ENCODE measurements around the gene BABAM2. TPM values are rescaled to one million over a fixed set of nuclear protein-coding genes. Genes with fewer than 3 reads are reported as not detected.

Gene BABAM2
- total and polyA plus RNA-seq, 2 experiments from 2014 or later = 17.8 to 21.5 TPM

DNA sequence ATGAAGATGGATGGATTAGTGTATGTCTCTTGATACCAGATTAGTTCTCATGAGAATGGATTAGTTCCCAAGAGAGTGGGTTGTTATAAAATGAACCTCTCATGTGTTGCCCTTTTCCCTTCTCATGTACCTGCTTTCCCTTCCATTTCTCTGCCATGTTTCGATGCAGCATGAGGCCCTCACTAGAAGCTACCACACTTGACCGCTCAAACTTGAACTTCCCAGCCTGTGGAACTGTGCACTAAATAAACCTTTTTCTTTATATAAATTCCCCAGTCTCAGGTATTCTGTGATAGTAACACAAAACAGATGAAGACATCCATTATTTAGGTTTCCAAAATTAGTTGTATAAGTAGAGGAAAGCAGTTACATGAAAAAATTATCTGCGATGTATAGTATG, 73.5 kb downstream of the BABAM2 start:
- Mint-ChIP-seq H3K27me3 (ENCODE audit: insufficient read depth, low read depth, poor library complexity) (peaks cover 2% of the 10 kb centered on the region), H3K9me3 (peaks cover 19% of the 10 kb centered on the region), H3K4me1 (no peaks in the 10 kb centered on the region), H3K27ac (no peak overlapping the region), H3K4me3 (no peak overlapping the region), H3K36me3 (ENCODE audit: low read depth) (peaks cover 14% of the 10 kb centered on the region)
- TF ChIP-seq POLR2AphosphoS5 (IDR thresholded peaks at IDR 0.05; ENCODE audit: low read depth) = no peak
- TF ChIP-seq, protein P1, sequence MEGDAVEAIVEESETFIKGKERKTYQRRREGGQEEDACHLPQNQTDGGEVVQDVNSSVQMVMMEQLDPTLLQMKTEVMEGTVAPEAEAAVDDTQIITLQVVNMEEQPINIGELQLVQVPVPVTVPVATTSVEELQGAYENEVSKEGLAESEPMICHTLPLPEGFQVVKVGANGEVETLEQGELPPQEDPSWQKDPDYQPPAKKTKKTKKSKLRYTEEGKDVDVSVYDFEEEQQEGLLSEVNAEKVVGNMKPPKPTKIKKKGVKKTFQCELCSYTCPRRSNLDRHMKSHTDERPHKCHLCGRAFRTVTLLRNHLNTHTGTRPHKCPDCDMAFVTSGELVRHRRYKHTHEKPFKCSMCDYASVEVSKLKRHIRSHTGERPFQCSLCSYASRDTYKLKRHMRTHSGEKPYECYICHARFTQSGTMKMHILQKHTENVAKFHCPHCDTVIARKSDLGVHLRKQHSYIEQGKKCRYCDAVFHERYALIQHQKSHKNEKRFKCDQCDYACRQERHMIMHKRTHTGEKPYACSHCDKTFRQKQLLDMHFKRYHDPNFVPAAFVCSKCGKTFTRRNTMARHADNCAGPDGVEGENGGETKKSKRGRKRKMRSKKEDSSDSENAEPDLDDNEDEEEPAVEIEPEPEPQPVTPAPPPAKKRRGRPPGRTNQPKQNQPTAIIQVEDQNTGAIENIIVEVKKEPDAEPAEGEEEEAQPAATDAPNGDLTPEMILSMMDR (conservative IDR thresholded peaks at IDR 0.05; ENCODE audit: low read depth in 2 of 2) = no peak
- TF ChIP-seq NANOG (IDR thresholded peaks at IDR 0.05; ENCODE audit: borderline replicate concordance) = no peak
- TF ChIP-seq ZNF114 (CRISPR knock-in tag; IDR thresholded peaks at IDR 0.05) = no peak
- TF ChIP-seq, protein P2, sequence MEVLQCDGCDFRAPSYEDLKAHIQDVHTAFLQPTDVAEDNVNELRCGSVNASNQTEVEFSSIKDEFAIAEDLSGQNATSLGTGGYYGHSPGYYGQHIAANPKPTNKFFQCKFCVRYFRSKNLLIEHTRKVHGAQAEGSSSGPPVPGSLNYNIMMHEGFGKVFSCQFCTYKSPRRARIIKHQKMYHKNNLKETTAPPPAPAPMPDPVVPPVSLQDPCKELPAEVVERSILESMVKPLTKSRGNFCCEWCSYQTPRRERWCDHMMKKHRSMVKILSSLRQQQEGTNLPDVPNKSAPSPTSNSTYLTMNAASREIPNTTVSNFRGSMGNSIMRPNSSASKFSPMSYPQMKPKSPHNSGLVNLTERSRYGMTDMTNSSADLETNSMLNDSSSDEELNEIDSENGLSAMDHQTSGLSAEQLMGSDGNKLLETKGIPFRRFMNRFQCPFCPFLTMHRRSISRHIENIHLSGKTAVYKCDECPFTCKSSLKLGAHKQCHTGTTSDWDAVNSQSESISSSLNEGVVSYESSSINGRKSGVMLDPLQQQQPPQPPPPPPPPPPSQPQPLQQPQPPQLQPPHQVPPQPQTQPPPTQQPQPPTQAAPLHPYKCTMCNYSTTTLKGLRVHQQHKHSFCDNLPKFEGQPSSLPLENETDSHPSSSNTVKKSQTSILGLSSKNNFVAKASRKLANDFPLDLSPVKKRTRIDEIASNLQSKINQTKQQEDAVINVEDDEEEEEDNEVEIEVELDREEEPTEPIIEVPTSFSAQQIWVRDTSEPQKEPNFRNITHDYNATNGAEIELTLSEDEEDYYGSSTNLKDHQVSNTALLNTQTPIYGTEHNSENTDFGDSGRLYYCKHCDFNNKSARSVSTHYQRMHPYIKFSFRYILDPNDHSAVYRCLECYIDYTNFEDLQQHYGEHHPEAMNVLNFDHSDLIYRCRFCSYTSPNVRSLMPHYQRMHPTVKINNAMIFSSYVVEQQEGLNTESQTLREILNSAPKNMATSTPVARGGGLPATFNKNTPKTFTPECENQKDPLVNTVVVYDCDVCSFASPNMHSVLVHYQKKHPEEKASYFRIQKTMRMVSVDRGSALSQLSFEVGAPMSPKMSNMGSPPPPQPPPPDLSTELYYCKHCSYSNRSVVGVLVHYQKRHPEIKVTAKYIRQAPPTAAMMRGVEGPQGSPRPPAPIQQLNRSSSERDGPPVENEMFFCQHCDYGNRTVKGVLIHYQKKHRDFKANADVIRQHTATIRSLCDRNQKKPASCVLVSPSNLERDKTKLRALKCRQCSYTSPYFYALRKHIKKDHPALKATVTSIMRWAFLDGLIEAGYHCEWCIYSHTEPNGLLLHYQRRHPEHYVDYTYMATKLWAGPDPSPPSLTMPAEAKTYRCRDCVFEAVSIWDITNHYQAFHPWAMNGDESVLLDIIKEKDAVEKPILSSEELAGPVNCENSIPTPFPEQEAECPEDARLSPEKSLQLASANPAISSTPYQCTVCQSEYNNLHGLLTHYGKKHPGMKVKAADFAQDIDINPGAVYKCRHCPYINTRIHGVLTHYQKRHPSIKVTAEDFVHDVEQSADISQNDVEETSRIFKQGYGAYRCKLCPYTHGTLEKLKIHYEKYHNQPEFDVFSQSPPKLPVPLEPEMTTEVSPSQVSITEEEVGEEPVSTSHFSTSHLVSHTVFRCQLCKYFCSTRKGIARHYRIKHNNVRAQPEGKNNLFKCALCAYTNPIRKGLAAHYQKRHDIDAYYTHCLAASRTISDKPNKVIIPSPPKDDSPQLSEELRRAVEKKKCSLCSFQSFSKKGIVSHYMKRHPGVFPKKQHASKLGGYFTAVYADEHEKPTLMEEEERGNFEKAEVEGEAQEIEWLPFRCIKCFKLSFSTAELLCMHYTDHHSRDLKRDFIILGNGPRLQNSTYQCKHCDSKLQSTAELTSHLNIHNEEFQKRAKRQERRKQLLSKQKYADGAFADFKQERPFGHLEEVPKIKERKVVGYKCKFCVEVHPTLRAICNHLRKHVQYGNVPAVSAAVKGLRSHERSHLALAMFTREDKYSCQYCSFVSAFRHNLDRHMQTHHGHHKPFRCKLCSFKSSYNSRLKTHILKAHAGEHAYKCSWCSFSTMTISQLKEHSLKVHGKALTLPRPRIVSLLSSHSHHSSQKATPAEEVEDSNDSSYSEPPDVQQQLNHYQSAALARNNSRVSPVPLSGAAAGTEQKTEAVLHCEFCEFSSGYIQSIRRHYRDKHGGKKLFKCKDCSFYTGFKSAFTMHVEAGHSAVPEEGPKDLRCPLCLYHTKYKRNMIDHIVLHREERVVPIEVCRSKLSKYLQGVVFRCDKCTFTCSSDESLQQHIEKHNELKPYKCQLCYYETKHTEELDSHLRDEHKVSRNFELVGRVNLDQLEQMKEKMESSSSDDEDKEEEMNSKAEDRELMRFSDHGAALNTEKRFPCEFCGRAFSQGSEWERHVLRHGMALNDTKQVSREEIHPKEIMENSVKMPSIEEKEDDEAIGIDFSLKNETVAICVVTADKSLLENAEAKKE (CRISPR knock-in tag; IDR thresholded peaks at IDR 0.05) = no peak
- TF ChIP-seq, protein P3, sequence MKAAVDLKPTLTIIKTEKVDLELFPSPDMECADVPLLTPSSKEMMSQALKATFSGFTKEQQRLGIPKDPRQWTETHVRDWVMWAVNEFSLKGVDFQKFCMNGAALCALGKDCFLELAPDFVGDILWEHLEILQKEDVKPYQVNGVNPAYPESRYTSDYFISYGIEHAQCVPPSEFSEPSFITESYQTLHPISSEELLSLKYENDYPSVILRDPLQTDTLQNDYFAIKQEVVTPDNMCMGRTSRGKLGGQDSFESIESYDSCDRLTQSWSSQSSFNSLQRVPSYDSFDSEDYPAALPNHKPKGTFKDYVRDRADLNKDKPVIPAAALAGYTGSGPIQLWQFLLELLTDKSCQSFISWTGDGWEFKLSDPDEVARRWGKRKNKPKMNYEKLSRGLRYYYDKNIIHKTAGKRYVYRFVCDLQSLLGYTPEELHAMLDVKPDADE (IDR thresholded peaks at IDR 0.05) = no peak
- no peak for TF ChIP-seq STAT1 (IDR thresholded peaks at IDR 0.05; ENCODE audit: unreplicated experiment)
- no peak for TF ChIP-seq EZH2 (IDR thresholded peaks at IDR 0.05; ENCODE audit: low read depth, unreplicated experiment)
- no peak for TF ChIP-seq JUNB (IDR thresholded peaks at IDR 0.05; ENCODE audit: unreplicated experiment)
- TF ChIP-seq, protein P4, sequence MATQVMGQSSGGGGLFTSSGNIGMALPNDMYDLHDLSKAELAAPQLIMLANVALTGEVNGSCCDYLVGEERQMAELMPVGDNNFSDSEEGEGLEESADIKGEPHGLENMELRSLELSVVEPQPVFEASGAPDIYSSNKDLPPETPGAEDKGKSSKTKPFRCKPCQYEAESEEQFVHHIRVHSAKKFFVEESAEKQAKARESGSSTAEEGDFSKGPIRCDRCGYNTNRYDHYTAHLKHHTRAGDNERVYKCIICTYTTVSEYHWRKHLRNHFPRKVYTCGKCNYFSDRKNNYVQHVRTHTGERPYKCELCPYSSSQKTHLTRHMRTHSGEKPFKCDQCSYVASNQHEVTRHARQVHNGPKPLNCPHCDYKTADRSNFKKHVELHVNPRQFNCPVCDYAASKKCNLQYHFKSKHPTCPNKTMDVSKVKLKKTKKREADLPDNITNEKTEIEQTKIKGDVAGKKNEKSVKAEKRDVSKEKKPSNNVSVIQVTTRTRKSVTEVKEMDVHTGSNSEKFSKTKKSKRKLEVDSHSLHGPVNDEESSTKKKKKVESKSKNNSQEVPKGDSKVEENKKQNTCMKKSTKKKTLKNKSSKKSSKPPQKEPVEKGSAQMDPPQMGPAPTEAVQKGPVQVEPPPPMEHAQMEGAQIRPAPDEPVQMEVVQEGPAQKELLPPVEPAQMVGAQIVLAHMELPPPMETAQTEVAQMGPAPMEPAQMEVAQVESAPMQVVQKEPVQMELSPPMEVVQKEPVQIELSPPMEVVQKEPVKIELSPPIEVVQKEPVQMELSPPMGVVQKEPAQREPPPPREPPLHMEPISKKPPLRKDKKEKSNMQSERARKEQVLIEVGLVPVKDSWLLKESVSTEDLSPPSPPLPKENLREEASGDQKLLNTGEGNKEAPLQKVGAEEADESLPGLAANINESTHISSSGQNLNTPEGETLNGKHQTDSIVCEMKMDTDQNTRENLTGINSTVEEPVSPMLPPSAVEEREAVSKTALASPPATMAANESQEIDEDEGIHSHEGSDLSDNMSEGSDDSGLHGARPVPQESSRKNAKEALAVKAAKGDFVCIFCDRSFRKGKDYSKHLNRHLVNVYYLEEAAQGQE (IDR thresholded peaks at IDR 0.05; ENCODE audit: unreplicated experiment) = no peak
- no peak for TF ChIP-seq ZNF331 (CRISPR knock-in tag; IDR thresholded peaks at IDR 0.05; ENCODE audit: low read depth)
- TF ChIP-seq EZH2phosphoT487 (IDR thresholded peaks at IDR 0.05; ENCODE audit: unreplicated experiment) = no peak
- no peak for TF ChIP-seq CREB1 (CRISPR knock-in tag; IDR thresholded peaks at IDR 0.05; ENCODE audit: low read depth)
- no peak overlapping the region for H2AFZ ChIP-seq
- no peaks in the 10 kb centered on the region for H3K36me3 ChIP-seq (ENCODE audit: insufficient read depth)
- no peak overlapping the region for H3K27ac ChIP-seq (ENCODE audit: low read depth)
- no peaks in the 10 kb centered on the region for H3K27me3 ChIP-seq (ENCODE audit: insufficient read depth)
- H3K4me2 ChIP-seq = no peak overlapping the region
- no peak for ATAC-seq
- no peaks in the 10 kb centered on the region; the same call in 1 of the 2 replicates for H4K20me1 ChIP-seq (replicated peaks; ENCODE audit: insufficient read depth)
- no peak overlapping the region for H3K4me3 ChIP-seq
- no peaks in the 10 kb centered on the region for H3F3A ChIP-seq (replicated peaks; ENCODE audit: low read depth)
- H3K79me2 ChIP-seq (replicated peaks; ENCODE audit: insufficient read depth) = no peaks in the 10 kb centered on the region
- no peak for DNase-seq (ENCODE audit: low spot score)
- no peaks in the 10 kb centered on the region for H3K9me2 ChIP-seq (ENCODE audit: insufficient read depth)
- H3K4me1 ChIP-seq (ENCODE audit: insufficient read depth) = no peaks in the 10 kb centered on the region
